Hypothalamus (tissue), 51 donors: ENCODE measurements around the gene SWT1.
A peak's percentile ranks its signal among the peaks of the same experiment; 100 is the strongest.
"Not testable (repeated sequence)": the region's sequence is repeated elsewhere in the genome, so short reads cannot be mapped to it uniquely, and the experiment has no call there.

Experiments used
- DNase-seq, 51 donors: peaks; one replicate each; lab custom pipeline; 2025; lab: John Stamatoyannopoulos, UW

SWT1 gene

GRCh38 chr1:185162491-185162890 lies 5.5 kb downstream of the SWT1 start:
- no peak for DNase-seq

- DNase-seq = no peak
These were observed 9.1 kb downstream of the SWT1 start for GRCh38 chr1:185166106-185166505.

- peak in 21 of 51 donors; percentile 0 to 61 (median 15) for DNase-seq
These were observed 13.4 kb downstream of the SWT1 start for GRCh38 chr1:185170291-185170848.

- no peak for DNase-seq
These were observed 36.8 kb downstream of the SWT1 start for GRCh38 chr1:185193756-185194155.

GRCh38 chr1:185198712-185199111 lies 41.7 kb downstream of the SWT1 start:
- not testable (repeated sequence) for DNase-seq

GRCh38 chr1:185200889-185201288 lies 43.9 kb downstream of the SWT1 start:
- no peak for DNase-seq

- no peak for DNase-seq
These were observed 50.2 kb downstream of the SWT1 start for GRCh38 chr1:185207170-185207569.

GRCh38 chr1:185207980-185208602 lies 51.1 kb downstream of the SWT1 start:
- DNase-seq = no peak

- no peak for DNase-seq
These were observed 51.7 kb downstream of the SWT1 start for GRCh38 chr1:185208626-185209180.

GRCh38 chr1:185209357-185209756 lies 52.4 kb downstream of the SWT1 start:
- not testable (repeated sequence) for DNase-seq

- DNase-seq = no peak
These were observed 56.1 kb downstream of the SWT1 start for GRCh38 chr1:185213091-185213490.

- DNase-seq = no peak
These were observed 58.9 kb downstream of the SWT1 start for GRCh38 chr1:185215911-185216310.

- DNase-seq = no peak
These were observed 67.2 kb downstream of the SWT1 start for GRCh38 chr1:185224132-185224531.

- no peak for DNase-seq
These were observed 70.2 kb downstream of the SWT1 start for GRCh38 chr1:185227161-185227560.

GRCh38 chr1:185228979-185229378 lies 72.0 kb downstream of the SWT1 start:
- no peak for DNase-seq

- no peak for DNase-seq
These were observed 73.0 kb downstream of the SWT1 start for GRCh38 chr1:185229981-185230380.

- DNase-seq = no peak
These were observed 75.9 kb downstream of the SWT1 start for GRCh38 chr1:185232874-185233273.

GRCh38 chr1:185234183-185234582 lies 77.2 kb downstream of the SWT1 start:
- DNase-seq = not testable (repeated sequence)

- not testable (repeated sequence) for DNase-seq
These were observed 80.2 kb downstream of the SWT1 start for GRCh38 chr1:185237176-185237575.

- DNase-seq = no peak
These were observed 80.7 kb downstream of the SWT1 start for GRCh38 chr1:185237661-185238060.

- no peak for DNase-seq
These were observed 81.5 kb downstream of the SWT1 start for GRCh38 chr1:185238447-185238846.

GRCh38 chr1:185239861-185240260 lies 82.9 kb downstream of the SWT1 start:
- DNase-seq = no peak
